Stimulated activated CD4-positive, alpha-beta T cell treated with anti-CD3 and anti-CD28 coated beads, TNF-alpha, amount 100 ng/mL, for 1 hour (primary cell): ENCODE data around the gene PPEF1.

Experiments used
- DNase-seq, 3 donors: peaks; one replicate each; pipeline ENCODE4 v3.0.0-alpha.2; 2020; ENCODE audit warnings: low read depth in 3 of 3, low spot score in 1 of 3

The PPEF1 gene, protein sequence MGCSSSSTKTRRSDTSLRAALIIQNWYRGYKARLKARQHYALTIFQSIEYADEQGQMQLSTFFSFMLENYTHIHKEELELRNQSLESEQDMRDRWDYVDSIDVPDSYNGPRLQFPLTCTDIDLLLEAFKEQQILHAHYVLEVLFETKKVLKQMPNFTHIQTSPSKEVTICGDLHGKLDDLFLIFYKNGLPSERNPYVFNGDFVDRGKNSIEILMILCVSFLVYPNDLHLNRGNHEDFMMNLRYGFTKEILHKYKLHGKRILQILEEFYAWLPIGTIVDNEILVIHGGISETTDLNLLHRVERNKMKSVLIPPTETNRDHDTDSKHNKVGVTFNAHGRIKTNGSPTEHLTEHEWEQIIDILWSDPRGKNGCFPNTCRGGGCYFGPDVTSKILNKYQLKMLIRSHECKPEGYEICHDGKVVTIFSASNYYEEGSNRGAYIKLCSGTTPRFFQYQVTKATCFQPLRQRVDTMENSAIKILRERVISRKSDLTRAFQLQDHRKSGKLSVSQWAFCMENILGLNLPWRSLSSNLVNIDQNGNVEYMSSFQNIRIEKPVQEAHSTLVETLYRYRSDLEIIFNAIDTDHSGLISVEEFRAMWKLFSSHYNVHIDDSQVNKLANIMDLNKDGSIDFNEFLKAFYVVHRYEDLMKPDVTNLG

GRCh38 chrX:18707426-18708049 lies at the start of gene PPEF1:
Gene PPEF1 (plus strand): TSS chrX:18707645. CDS start chrX:18707781, 136 bp downstream.
- DNase-seq, result no peak

DNA sequence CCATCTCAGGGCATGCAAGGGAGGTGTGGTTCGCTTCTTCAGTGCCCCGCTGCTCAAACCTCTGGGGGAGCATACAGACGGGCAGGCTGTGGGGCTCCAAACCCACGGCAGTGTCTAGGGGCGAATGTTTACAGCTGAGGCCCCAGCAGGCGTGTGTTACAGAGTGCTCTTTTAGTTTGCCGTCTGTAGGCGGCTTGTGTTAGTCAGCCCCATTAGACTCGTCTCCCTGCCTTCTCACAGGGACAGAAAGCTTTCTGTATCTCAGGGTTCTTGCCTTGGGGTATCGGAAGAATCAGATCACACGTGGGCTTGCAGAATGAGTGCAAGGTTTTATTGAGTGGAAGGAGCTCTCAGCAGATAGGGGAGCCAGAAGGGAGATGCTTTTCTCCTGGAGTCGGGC lies 46.2 kb upstream of the PPEF1 start:
- no peak for DNase-seq

GRCh38 chrX:18664947-18665346 lies 42.5 kb upstream of the PPEF1 start:
- DNase-seq, result no peak

GRCh38 chrX:18666614-18667013 lies 40.8 kb upstream of the PPEF1 start:
- DNase-seq, result no peak

- DNase-seq, result no peak
Measured at GRCh38 chrX:18668071-18668835, 39.2 kb upstream of the PPEF1 start.

GRCh38 chrX:18672008-18672407 lies 35.4 kb upstream of the PPEF1 start, which contains the start of gene RS1:
Gene RS1 (minus strand): TSS chrX:18672108. CDS start chrX:18672068, 40 bp downstream.
- DNase-seq, result no peak

GRCh38 chrX:18674417-18674787 lies 33.0 kb upstream of the PPEF1 start:
- DNase-seq, result no peak

GRCh38 chrX:18674788-18675735 lies 32.4 kb upstream of the PPEF1 start:
- peak; percentile 37 to 64 (median 64) for DNase-seq

GRCh38 chrX:18676050-18676449 lies 31.4 kb upstream of the PPEF1 start:
- no peak for DNase-seq

GRCh38 chrX:18676470-18676869 lies 31.0 kb upstream of the PPEF1 start:
- DNase-seq, result no peak

DNA sequence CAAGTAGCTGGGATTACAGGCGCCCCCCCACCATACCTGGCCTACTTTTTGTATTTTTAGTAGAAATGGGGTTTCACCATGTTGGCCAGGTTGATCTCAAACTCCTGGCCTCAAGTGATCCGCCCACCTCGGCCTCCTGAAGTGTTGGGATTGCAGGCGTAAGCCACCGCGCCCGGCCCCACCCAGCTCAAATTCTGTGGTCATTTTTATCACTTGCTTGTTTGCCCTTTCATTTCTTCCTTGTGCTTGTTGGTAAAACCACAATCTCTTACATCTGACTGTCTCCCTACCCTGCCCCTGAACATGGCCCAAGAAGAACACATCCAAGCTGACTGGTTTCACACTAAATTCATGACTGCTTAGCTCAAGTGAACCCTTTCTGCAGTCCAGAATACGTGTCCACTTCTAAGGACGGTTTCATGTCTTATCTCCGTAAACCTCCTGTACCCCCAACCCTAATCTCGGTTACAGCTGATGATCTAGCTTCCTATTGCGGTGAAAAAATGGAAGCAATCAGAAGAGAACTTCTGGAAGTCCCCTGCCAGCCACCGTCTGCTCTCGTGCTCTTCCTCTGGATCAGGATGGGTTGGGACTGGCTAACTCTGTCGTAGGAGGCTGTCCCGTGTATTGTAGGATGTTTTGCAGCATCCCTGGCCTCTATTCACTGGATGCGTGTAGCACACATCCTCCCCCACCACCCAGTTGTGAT lies 30.1 kb upstream of the PPEF1 start:
- no peak for DNase-seq

GRCh38 chrX:18681996-18682395 lies 25.4 kb upstream of the PPEF1 start:
- DNase-seq, result no peak

DNA sequence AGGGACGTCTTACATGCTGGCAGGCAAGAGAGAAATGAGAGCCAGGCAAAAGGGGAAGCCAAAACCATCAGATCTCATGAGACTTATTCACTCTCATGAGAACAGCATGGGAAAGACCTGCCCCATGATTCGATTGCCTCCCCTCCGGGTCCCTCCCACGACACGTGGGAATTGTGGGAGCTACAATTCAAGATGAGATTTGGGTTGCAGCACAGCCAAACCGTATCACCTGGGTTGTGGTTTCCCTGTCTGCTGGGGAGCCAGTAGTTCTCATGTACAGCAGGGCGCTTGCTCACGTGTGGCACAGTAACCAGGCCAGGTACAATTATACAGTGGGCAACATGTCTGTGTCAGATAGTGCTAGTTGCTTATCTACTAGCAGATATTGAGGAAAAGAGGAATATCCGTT lies 24.5 kb upstream of the PPEF1 start:
- DNase-seq, result no peak

DNA sequence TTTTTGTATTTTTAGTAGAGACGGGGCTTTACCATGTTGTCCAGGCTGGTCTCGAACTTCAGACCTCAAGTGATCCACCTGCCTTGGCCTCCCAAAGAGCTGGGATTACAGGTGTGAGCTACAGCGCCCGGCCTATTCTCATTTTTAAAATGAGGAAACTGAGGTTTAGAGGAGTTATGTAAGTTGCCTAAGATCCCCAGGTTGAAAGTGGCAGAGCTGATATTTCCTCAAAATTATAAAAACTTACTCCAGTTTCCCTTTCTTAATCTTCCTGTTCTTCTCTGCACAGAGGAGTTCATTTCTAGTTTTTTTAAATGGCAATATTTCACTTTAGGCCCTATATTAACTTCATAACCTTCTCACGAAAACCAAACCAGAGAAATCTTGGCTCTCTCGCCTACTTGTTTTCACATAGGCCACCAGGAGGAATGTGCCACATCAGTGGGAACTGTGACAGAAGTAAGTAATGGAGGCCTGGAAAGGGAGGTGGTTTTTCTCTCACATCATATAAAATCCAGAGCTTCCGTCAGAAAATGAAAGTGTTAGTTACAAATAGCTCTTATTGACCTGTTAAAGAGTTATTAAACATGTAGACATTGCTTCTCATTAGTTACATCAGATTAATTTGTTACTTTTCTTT lies 19.5 kb upstream of the PPEF1 start:
- DNase-seq, result no peak

DNA sequence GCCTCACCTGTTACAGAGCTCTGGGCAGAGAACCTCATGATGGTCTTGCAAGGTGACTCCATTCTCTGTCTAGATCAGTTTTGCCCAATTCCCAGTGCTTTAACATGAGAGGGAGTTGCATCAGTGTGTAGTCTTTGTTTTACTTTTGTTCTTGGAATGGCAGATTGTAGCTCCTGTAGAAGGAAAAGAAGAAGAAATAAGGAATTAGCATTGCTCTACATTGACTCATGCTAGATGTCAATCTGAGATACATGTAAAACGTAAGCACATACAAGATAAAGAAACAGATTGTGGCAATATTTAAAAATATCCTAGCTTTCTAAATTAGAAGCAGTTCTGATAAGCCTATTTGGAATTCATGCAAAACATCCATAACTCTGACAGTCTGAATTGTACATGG lies 16.0 kb upstream of the PPEF1 start:
- DNase-seq, result no peak

DNA sequence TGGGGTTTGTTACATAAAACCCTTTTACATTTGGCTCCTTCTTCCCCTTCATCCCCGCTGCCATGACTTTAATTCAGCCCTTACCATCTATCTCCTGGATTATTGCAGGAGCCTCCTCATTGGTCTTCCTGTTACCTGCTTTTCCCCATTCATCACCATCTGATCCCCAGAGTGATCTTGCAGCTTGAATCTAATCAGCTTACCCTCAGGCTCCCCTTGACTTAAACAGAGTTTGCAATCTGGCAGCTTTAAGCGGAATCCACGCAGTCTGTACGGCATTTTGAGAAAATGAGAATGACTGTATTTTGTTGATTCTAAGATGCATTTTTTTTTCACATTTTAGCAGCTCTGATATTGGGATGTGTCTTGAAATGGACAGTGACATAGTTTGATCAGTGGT lies 14.9 kb upstream of the PPEF1 start:
- no peak for DNase-seq

DNA sequence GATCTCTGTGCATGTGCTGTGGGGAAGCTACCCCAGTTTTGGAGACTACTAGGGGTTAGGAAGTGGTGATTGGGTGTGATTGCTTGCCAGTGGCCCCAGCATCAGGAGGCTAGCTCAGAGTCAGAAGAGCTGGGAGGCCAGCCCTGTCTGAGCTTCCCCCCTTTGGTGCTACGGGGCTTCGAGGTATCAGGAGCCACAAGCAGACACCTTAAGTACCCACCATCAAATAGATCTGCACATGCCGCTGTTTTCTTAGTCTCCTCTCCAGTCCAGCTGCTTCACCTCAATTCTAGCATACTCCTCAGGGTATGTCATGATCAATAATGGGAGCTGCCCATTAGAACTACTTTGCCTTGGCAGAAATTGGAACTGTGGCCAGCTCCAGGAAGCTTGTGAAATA lies 10.8 kb upstream of the PPEF1 start:
- no peak for DNase-seq

- no peak for DNase-seq
Measured at GRCh38 chrX:18698737-18699650, 8.5 kb upstream of the PPEF1 start.
